Stomach (tissue), 4 donors: ENCODE results near the gene FSTL4.

ENCODE experiments used
- CTCF ChIP-seq, 7 experiments: fragments of 450-650 bp in 4 of 7; fragments of 200-600 bp in 3 of 7; sonication (generic) in 3 of 7; IDR thresholded peaks; one replicate each; pipeline ENCODE4 v1.5.1; 2016 to 2019; ENCODE audit warnings: antibody characterized with exemption in 7 of 7, control low read depth in 2 of 7, mild to moderate bottlenecking in 1 of 7
- EP300 ChIP-seq: sonication (generic); formaldehyde crosslinking; IDR thresholded peaks from one replicate; pipeline ENCODE4 v1.6.1; 2017; ENCODE audit warnings: antibody characterized with exemption
- POLR2A ChIP-seq, 4 donors: fragments of 450-650 bp; IDR thresholded peaks; one replicate each; pipeline ENCODE4 v1.6.1; 2016; ENCODE audit warnings: antibody characterized with exemption in 4 of 4, control low read depth in 2 of 4, mild to moderate bottlenecking in 1 of 4, moderate library complexity in 1 of 4

GRCh38 chr5:133534566-133534965, 77.8 kb downstream of the FSTL4 start:
- TF ChIP-seq CTCF (IDR thresholded peaks at IDR 0.05) = no peak
- no peak for TF ChIP-seq POLR2A (IDR thresholded peaks at IDR 0.05)
- TF ChIP-seq EP300 = no peak
